Measurements from ENCODE around the gene ISYNA1. TPM values are rescaled to one million over a fixed set of nuclear protein-coding genes. Genes with fewer than 3 reads are reported as not detected.

The ISYNA1 gene
- total RNA-seq, 2 experiments from 2014 or later: 19.3 to 20.0 TPM

- H3K4me3 Mint-ChIP-seq: no peak overlapping the region
- peak; percentile 91 for DNase-seq
- H3K4me1 Mint-ChIP-seq (ENCODE audit: low read depth): no peaks in the 10 kb centered on the region
- intact Hi-C loops (cut with micrococcal nuclease): no loop called here
- ChIA-PET CTCF (interaction anchor here (0.7 to 4.2 kb wide), 29 partner anchors 10 to 535 kb away, joined by 3 to 56 read pairs (median 4); partner anchors contain the start of genes ELL, ISYNA1, RAB3A and REX1BD), POLR2A (interaction anchor here (0.6 kb wide), 1 partner anchor 579 kb away, joined by 3 read pairs; no protein-coding TSS in a partner anchor)
- no peaks in the 10 kb centered on the region for H3K9me3 Mint-ChIP-seq
- H3K27ac Mint-ChIP-seq: no peak overlapping the region
- H3K36me3 Mint-ChIP-seq: peaks cover 15% of the 10 kb centered on the region
- no peaks in the 10 kb centered on the region for H3K27me3 Mint-ChIP-seq
These were observed 13.3 kb upstream of the ISYNA1 start for GRCh38 chr19:18450931-18451836.

GRCh38 chr19:18450021-18450930, 12.3 kb upstream of the ISYNA1 start:
- DNase-seq: no peak
- Mint-ChIP-seq H3K4me1 (ENCODE audit: low read depth) (no peaks in the 10 kb centered on the region), H3K4me3 (no peak overlapping the region), H3K9me3 (no peaks in the 10 kb centered on the region), H3K27me3 (no peaks in the 10 kb centered on the region), H3K36me3 (peaks cover 12% of the 10 kb centered on the region), H3K27ac (no peak overlapping the region)
- CTCF ChIA-PET: interaction anchor here (0.6 to 4.2 kb wide), 28 partner anchors 7 to 536 kb away, joined by 3 to 56 read pairs (median 4); partner anchors contain the start of genes ELL, ISYNA1, RAB3A and REX1BD
- POLR2A ChIA-PET: no interaction called here
- intact Hi-C loops (cut with micrococcal nuclease): no loop called here

GRCh38 chr19:18449552-18449951, 11.6 kb upstream of the ISYNA1 start:
- CTCF ChIA-PET: interaction anchor here (0.6 to 4.2 kb wide), 4 partner anchors 8 to 223 kb away, joined by 3 to 56 read pairs (median 4); partner anchors contain the start of gene SSBP4
- DNase-seq: no peak
- no peaks in the 10 kb centered on the region for H3K27me3 Mint-ChIP-seq

GRCh38 chr19:18446811-18447359, 9.0 kb upstream of the ISYNA1 start:
- intact Hi-C loops (cut with micrococcal nuclease): no loop called here
- Mint-ChIP-seq H3K36me3 (peaks cover 18% of the 10 kb centered on the region), H3K4me1 (ENCODE audit: low read depth) (peaks cover 10% of the 10 kb centered on the region), H3K9me3 (peaks cover 3% of the 10 kb centered on the region), H3K27me3 (no peaks in the 10 kb centered on the region), H3K4me3 (no peak overlapping the region), H3K27ac (no peak overlapping the region)
- POLR2A ChIA-PET: no interaction called here
- no peak for DNase-seq
- CTCF ChIA-PET: no interaction called here

More at GRCh38 chr19:18449552-18449951, 11.6 kb upstream of the ISYNA1 start:
- H3K4me1 Mint-ChIP-seq (ENCODE audit: low read depth): no peaks in the 10 kb centered on the region
- H3K27ac Mint-ChIP-seq: no peak overlapping the region
- H3K9me3 Mint-ChIP-seq: no peaks in the 10 kb centered on the region
- POLR2A ChIA-PET: no interaction called here
- no peak overlapping the region for H3K4me3 Mint-ChIP-seq
- peaks cover 12% of the 10 kb centered on the region for H3K36me3 Mint-ChIP-seq
- intact Hi-C loops (cut with micrococcal nuclease): no loop called here

- DNase-seq: no peak
- ChIA-PET POLR2A (no interaction called here), CTCF (no interaction called here)
- intact Hi-C loops (cut with micrococcal nuclease): no loop called here
- H3K27me3 Mint-ChIP-seq: no peaks in the 10 kb centered on the region
- H3K36me3 Mint-ChIP-seq: peaks cover 18% of the 10 kb centered on the region
- no peak overlapping the region for H3K27ac Mint-ChIP-seq
- H3K4me1 Mint-ChIP-seq (ENCODE audit: low read depth): peaks cover 10% of the 10 kb centered on the region
- H3K4me3 Mint-ChIP-seq: no peak overlapping the region
- peaks cover 3% of the 10 kb centered on the region for H3K9me3 Mint-ChIP-seq
These were observed 8.3 kb upstream of the ISYNA1 start for GRCh38 chr19:18446145-18446810.

GRCh38 chr19:18445262-18445948, 7.5 kb upstream of the ISYNA1 start:
- intact Hi-C loops (cut with micrococcal nuclease): no loop called here
- H3K9me3 Mint-ChIP-seq: peaks cover 3% of the 10 kb centered on the region
- peaks cover 15% of the 10 kb centered on the region for H3K36me3 Mint-ChIP-seq
- DNase-seq: no peak
- peaks cover 13% of the 10 kb centered on the region for H3K4me1 Mint-ChIP-seq (ENCODE audit: low read depth)
- H3K27me3 Mint-ChIP-seq: no peaks in the 10 kb centered on the region
- no peak overlapping the region for H3K4me3 Mint-ChIP-seq
- CTCF ChIA-PET: interaction anchor here (1.0 kb wide), 1 partner anchor 17 kb away, joined by 4 read pairs; no protein-coding TSS in a partner anchor
- H3K27ac Mint-ChIP-seq: no peak overlapping the region
- POLR2A ChIA-PET: no interaction called here

GRCh38 chr19:18444513-18444912, 6.6 kb upstream of the ISYNA1 start:
- intact Hi-C loops (cut with micrococcal nuclease): loop anchor here (5.0 kb wide), 1 partner anchor 98 kb away; the partner anchor contains the start of gene FKBP8
- CTCF ChIA-PET: interaction anchor here (1.0 kb wide), 1 partner anchor 18 kb away, joined by 4 read pairs; no protein-coding TSS in a partner anchor
- POLR2A ChIA-PET: no interaction called here
- DNase-seq: no peak
- no peak overlapping the region for H3K27ac Mint-ChIP-seq
- H3K9me3 Mint-ChIP-seq: peaks cover 3% of the 10 kb centered on the region
- H3K27me3 Mint-ChIP-seq: no peaks in the 10 kb centered on the region
- peaks cover 15% of the 10 kb centered on the region for H3K4me1 Mint-ChIP-seq (ENCODE audit: low read depth)
- H3K36me3 Mint-ChIP-seq: peaks cover 15% of the 10 kb centered on the region
- no peak overlapping the region for H3K4me3 Mint-ChIP-seq

- no peak for DNase-seq
- Mint-ChIP-seq H3K27ac (no peak overlapping the region), H3K36me3 (peaks cover 12% of the 10 kb centered on the region), H3K27me3 (no peaks in the 10 kb centered on the region), H3K9me3 (peaks cover 3% of the 10 kb centered on the region), H3K4me1 (ENCODE audit: low read depth) (peaks cover 15% of the 10 kb centered on the region), H3K4me3 (no peak overlapping the region)
- intact Hi-C loops (cut with micrococcal nuclease): loop anchor here (5.0 kb wide), 1 partner anchor 98 kb away; the partner anchor contains the start of gene FKBP8
- ChIA-PET POLR2A (no interaction called here), CTCF (interaction anchor here (1.7 kb wide), 1 partner anchor 145 kb away, joined by 4 read pairs; the partner anchor contains the start of gene REX1BD)
These were observed 5.9 kb upstream of the ISYNA1 start for GRCh38 chr19:18443831-18444230.

- intact Hi-C loops (cut with micrococcal nuclease): loop anchor here (5.0 kb wide), 1 partner anchor 99 kb away; the partner anchor contains the start of gene FKBP8
- H3K4me1 Mint-ChIP-seq (ENCODE audit: low read depth): peaks cover 15% of the 10 kb centered on the region
- peaks cover 10% of the 10 kb centered on the region for H3K36me3 Mint-ChIP-seq
- ChIA-PET CTCF (interaction anchor here (1.7 kb wide), 1 partner anchor 146 kb away, joined by 4 read pairs; the partner anchor contains the start of gene REX1BD), POLR2A (no interaction called here)
- no peaks in the 10 kb centered on the region for H3K27me3 Mint-ChIP-seq
- DNase-seq: no peak
- H3K27ac Mint-ChIP-seq: no peak overlapping the region
- peaks cover 3% of the 10 kb centered on the region for H3K9me3 Mint-ChIP-seq
- H3K4me3 Mint-ChIP-seq: no peak overlapping the region
These were observed 5.5 kb upstream of the ISYNA1 start for GRCh38 chr19:18443406-18443805.

GRCh38 chr19:18442941-18443340, 5.0 kb upstream of the ISYNA1 start:
- no peak overlapping the region for H3K27ac Mint-ChIP-seq
- H3K4me1 Mint-ChIP-seq (ENCODE audit: low read depth): peaks cover 15% of the 10 kb centered on the region
- POLR2A ChIA-PET: no interaction called here
- CTCF ChIA-PET: interaction anchor here (1.7 kb wide), 1 partner anchor 146 kb away, joined by 4 read pairs; the partner anchor contains the start of gene REX1BD
- no peak overlapping the region for H3K4me3 Mint-ChIP-seq
- no peaks in the 10 kb centered on the region for H3K27me3 Mint-ChIP-seq
- H3K36me3 Mint-ChIP-seq: peaks cover 7% of the 10 kb centered on the region
- DNase-seq: no peak
- peaks cover 3% of the 10 kb centered on the region for H3K9me3 Mint-ChIP-seq
- intact Hi-C loops (cut with micrococcal nuclease): loop anchor here (5.0 kb wide), 1 partner anchor 99 kb away; the partner anchor contains the start of gene FKBP8

Measured in activated CD4-positive, alpha-beta memory T cell treated with anti-CD3 and anti-CD28 coated beads for 36 hours (primary cell).